PC-9 (cell line): ENCODE data around the gene ZNF687.

Source experiments
- CTCF ChIP-seq: fragments of 200-600 bp; sonication (generic); conservative IDR thresholded peaks from 2 replicates; pipeline ENCODE4 v1.6.1; 2017; ENCODE audit warnings: mixed run types, antibody characterized with exemption, mild to moderate bottlenecking, moderate library complexity
- EZH2 ChIP-seq: fragments of 200-600 bp; sonication (generic); IDR thresholded peaks from 2 replicates; pipeline ENCODE4 v1.8.0; 2017; ENCODE audit warnings: antibody characterized with exemption, low read depth

GRCh38 chr1:151292207-151293030 lies 10.3 kb downstream of the ZNF687 start:
- TF ChIP-seq CTCF (no peak), EZH2 (no peak)
